GM18909 (cell line): ENCODE results near the gene ZNF462.
"Not testable (repeated sequence)": the region's sequence is repeated elsewhere in the genome, so short reads cannot be mapped to it uniquely, and the experiment has no call there.

Experiments
- ATAC-seq: cut with Tn5 transposase; IDR thresholded peaks from one replicate; pipeline ENCODE4 v1.9.1; 2021; ENCODE audit warnings: mild to moderate bottlenecking; ENCODE audit not compliant: unreplicated experiment, poor library complexity

ZNF462 gene

DNA sequence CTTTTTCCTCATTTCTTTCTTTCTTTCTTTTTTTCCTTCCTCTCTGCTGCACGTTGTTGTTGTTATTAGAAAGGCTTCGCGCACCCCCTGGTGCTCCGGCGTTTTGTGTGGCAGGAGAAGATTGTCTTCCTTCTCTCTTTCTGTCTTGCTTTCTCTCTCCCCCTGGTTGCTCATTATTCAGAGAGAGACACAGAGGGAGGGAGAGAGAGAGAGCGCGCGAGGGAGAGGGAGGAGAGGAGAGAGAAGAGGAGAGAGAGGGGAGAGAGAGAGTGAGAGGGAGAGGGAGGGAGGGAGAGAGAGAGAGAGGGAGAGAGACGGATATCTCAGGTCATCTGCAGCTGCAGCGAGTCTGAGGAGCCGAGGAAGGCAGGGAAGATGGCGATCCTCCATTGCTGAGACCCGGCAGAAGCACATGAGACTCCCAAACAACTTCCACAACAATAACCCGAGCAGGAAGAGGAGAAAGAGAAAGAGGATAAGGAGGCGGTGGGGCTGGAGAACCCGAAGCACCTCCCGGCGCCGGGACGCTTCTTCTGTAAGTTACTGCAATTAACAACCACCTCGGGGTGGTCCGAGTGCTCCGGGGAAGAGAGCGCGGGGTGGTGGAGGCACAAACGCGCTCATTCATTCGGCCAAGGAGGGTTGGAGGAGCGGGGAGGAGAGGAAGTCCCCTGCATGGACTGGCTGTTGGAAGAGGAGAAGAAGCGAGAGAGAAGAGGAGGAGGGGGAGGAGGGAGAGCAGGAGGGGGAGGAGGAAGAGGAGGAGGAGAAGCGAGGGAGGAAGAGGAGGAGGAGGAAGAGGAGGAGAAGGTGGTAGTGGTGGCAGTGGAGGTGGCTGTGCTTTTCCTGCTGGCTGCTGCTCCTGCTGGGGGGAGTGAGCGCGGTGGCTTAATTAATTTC, at the start of gene ZNF462:
Gene ZNF462, plus strand, starts transcription at position 346 of the 900 bp plus-strand sequence. CDS start 60,218 bp downstream, outside the sequence.
- no peak for ATAC-seq

GRCh38 chr9:106816524-106816923, 46.4 kb upstream of the ZNF462 start:
- no peak for ATAC-seq

DNA sequence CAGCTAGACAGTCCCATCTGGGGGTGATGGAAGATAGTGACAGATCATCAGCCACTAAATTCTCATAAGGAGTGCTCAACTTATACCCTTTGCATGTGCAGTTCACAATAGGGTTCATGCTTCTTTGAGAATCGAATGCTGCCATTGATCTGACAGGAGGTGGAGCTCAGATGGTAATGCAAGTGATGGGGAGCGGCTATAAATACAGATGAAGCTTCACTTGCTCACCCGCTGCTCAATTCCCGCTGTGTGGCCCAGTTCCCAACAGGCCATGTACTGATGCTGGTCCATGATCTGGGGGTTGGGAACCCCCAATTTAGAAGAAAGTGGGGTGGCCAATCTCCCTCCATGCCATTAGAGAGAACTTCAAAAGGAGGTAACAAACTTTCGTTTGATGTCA, 44.9 kb upstream of the ZNF462 start:
- ATAC-seq, result no peak

DNA sequence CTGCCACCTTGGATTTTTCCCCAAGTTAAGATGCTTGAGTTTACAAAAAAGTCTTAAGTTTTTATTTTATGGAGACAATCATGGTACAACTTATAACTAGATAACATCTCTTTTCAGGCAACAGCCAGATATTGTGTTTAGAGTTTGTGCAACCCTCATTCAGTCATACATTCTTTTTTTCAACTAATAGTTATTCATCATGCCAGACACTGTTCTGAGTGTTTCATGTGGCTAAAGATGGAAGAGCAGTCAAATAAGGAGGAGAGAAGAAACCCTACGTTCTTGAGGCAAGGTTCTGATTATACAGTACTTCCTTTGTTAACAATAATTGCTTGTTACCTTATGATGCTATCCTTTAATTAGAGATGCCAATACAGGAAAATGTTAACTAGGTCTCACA, 42.1 kb upstream of the ZNF462 start:
- no peak for ATAC-seq

DNA sequence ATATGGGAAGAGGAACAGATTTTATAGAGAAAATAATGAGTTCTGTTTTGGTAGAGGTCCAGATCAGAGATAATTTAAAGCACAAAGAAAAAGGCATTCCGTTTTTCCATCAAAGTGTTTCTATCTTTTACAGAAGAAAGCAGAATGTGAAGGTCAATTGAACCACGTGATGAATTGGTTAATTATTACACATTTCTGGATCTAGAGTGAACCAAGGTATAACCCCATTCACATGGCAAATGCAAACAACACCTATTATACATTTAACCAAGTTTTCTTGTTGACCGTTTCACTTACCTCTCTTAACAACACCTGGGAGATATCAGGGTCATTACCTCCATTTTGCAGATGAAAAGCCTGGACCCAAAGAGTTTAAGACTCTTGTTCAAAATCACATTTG, 34.9 kb upstream of the ZNF462 start:
- no peak for ATAC-seq

DNA sequence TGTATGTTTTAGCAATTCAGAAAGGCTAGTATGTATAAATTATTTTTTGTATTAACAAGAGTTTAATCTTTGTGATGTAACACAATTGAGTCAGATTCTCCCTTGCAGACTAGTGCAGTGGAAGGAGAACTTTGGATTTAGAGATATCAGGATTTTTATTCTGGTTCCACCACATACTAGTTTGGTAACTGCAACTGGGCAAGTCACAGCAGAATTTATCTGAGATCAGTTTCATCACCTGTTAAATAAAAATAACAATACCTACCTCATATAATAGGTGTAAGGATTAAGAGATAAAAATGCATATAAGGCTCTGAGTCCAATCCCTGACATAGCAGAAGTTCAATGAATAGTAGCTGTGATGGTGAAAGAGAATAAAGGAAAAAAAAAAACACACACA, 34.0 kb upstream of the ZNF462 start:
- ATAC-seq, result no peak

- no peak for ATAC-seq
Measured at GRCh38 chr9:106829666-106830408, 33.1 kb upstream of the ZNF462 start.

GRCh38 chr9:106830527-106831150, 32.3 kb upstream of the ZNF462 start:
- no peak for ATAC-seq

DNA sequence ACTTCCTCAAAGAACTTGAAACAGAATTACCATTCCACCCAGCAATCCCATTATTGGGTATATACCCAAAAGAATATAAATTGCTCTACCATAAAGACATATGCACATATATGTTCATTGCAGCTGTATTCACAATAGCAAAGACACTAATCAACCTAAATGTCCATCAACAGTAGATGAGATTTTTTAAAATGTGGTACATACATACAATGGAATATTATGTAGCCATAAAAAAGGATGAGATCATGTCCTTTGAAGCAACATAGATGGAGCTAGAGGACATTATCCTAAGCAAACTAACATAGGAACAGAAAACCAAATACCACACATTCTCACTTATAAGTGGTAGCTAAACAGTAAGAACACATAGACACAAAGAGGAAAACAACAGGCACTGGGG, 28.1 kb upstream of the ZNF462 start:
- no peak for ATAC-seq

DNA sequence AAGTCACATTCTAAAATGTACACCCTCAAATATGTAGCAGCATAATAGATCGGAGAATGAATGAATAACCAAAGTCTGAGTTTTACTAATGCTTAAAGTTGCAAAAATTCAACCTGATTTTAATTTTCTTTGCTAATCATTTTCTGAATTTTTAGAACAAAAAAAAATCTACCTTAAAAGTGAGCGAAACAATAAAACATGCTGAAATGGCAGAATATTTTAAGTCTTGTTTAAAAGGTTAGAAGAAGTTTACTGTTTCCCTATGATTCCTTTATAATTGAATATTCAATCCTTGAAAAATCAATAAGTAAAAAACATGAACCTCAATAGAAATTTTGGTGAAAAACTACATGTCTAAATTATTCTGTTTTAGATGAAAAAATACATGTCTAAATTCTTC, 27.1 kb upstream of the ZNF462 start:
- no peak for ATAC-seq

GRCh38 chr9:106843371-106843770, 19.6 kb upstream of the ZNF462 start:
- ATAC-seq, result no peak

DNA sequence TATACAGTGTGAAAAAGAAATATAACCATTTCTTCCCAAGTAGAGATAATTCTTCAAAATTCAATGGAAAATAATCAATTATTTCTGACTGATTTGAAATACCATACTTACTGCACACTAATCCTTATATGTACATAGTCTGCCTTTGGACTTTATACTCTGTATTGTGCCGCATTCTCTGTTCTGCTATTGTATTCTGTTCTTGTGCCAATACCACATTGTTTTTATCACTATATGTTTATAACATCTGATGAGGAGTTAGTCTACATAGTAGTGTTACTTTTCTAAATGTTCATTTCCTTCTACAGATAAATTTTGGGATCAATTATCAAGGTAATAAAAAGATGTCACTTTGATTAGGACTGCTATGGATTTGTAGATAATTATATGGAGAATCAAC, 16.7 kb upstream of the ZNF462 start:
- no peak for ATAC-seq

GRCh38 chr9:106846857-106847256, 16.1 kb upstream of the ZNF462 start:
- ATAC-seq, result no peak

DNA sequence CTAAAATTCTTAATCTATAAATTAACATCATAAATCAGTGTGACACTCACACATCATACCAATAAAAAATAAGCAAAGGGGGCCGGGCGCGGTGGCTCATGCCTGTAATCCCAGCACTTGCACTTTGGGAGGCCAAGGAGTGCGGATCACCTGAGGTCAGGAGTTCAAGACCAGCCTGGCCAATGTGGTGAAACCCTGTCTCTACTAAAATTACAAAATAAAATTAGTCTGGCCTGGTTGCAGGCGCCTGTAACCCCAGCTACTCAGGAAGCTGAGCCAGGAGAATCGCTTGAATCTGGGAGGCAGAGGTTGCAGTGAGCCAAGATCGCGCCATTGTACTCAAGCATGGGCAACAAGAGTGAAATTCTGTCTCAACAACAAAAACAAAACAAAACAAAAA, 11.3 kb upstream of the ZNF462 start:
- ATAC-seq, result not testable (repeated sequence)

- ATAC-seq, result no peak
Measured at GRCh38 chr9:106857811-106858470, 5.0 kb upstream of the ZNF462 start.

- no peak for ATAC-seq
Measured at GRCh38 chr9:106859957-106860720, 2.8 kb upstream of the ZNF462 start.

- no peak for ATAC-seq
Measured at GRCh38 chr9:106860721-106861639, 2.0 kb upstream of the ZNF462 start.

DNA sequence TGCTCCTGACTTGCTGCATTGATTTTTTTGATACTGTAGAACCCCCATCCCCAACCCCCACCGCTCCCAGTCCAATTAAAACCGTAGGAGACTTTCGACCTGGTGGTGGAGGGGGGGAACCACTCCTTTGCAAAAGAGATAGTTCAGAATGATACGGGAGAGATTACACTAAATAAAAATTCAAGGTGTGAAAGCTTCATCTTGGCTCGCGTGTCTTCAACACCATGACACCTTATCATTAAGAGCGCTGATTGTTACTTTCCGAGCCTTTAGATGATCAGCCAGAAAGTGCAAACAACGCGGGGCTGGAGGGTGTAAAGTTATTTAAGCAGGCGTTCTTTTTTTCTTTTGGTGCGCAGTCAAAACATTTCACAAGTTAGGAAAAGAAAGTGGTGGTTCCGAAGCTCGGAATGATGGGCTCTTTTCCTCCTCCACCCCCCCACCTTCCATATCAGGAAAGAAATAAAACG, 1.3 kb upstream of the ZNF462 start:
- ATAC-seq, result no peak
